GM18867 (cell line): ENCODE results near the gene LIPE.

Experiments used
- ATAC-seq: cut with Tn5 transposase; IDR thresholded peaks from one replicate; pipeline ENCODE4 v1.9.1; 2021; ENCODE audit warnings: mild to moderate bottlenecking, moderate library complexity; ENCODE audit not compliant: unreplicated experiment

LIPE gene

DNA sequence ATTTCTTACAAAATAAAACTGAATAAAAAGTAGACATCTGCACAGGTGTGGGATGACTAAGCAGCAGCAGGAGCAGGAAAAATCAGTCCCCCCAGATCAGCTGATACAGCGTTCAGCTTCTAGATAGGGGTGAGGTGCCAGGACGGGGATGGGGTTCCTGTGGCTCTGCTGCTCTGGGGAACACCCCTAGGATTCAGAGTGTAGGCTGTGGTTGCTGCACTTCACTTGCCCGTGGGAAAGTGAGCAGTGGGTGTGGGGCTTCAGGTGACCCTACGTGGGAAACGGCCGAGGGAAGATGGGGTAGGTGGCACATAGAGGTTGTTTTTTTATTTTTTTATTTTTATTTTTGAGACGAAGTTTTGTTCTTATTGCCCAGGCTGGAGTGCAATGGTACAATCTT lies 18.8 kb upstream of the LIPE start:
- ATAC-seq: no peak

- no peak for ATAC-seq
Measured at GRCh38 chr19:42443944-42444398, 16.8 kb upstream of the LIPE start.

- no peak for ATAC-seq
Measured at GRCh38 chr19:42442833-42443232, 15.6 kb upstream of the LIPE start, which contains the start of gene CXCL17. Gene CXCL17 (minus strand): TSS chr19:42442946. CDS start chr19:42442832, 114 bp downstream.

- no peak for ATAC-seq
Measured at GRCh38 chr19:42441049-42441445, 13.9 kb upstream of the LIPE start.

- ATAC-seq: peak; percentile 58
Measured at GRCh38 chr19:42440357-42441048, 13.3 kb upstream of the LIPE start.

DNA sequence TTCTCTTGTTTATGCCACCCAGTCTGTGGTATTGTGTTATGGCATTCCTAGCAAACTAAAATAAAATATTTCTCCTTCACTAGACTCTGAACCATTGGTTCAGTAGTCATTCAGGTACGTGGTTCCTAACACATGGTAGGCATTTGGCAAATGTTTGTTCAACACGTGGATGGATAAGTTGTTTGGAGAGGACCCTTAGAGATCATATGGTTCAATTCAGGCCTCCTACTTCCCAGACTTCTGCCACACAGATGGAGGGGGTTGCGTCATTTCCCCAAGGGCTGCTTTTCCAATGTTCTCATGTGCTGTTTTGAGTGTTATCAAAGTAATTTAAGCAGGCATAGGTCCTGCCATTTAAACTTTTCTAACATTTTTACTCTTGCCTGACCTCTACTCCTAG lies 8.8 kb upstream of the LIPE start:
- no peak for ATAC-seq

DNA sequence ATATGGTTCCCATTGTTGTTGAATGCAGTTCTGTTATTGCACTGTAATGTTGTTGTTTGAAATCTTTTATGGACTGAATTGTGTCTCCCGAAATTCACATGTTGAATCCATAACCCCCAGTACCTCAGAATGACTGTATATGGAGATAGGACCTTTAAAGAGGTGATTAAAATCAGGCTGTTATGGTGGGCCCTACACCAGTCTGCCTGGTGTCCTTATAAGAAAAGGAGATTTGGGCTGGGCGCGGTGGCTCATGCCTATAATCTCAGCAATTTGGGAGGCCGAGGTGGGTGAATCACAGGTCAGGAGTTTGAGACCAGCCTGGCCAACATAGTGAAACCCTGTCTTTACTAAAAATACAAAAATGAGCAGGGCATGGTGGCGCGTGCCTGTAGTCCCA lies 8.1 kb upstream of the LIPE start:
- ATAC-seq: no peak

GRCh38 chr19:42433503-42434260 lies 6.5 kb upstream of the LIPE start:
- peak; percentile 52 for ATAC-seq

DNA sequence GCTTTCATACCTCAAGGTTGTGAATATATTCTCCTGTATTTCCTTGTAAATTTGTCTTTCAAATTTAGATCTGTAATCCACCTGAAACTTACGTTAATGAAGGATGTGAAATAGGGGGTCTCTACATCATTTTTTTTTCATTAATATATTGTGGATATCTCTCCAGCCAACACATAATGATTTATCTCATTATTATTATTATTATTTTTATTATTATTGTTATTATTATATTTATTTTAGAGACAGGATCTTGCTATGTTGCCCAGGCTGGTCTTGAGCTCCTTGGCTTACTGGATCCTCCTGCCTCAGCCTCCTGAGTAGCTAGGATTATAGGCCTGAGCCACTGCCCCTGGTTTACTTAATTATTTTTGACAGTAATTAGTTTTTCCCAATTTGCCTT lies 4.3 kb upstream of the LIPE start:
- no peak for ATAC-seq

GRCh38 chr19:42428676-42429075 lies 1.5 kb upstream of the LIPE start:
- ATAC-seq: no peak

DNA sequence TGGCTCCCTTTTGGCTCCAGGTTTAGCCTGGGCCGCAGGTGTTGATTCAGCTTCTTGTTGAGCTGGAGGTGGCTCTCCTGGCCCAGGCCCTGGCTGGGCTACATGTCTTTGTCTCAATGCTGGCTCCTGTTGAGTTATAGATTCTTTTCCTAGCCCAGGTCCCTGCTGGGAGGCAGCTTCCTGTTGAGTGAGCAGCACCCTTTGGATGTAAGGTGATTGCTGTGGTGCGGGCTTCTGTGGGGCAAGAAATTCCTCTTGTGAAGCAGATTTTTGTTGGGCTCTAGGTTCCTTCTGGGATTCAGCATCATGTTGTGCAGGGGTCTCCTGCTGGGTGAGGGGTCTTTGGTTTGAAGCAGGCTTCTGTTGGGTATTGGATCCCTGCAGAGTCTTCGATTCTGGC lies 545 bp downstream of the LIPE start:
- no peak for ATAC-seq

GRCh38 chr19:42424712-42425131 lies 2.5 kb downstream of the LIPE start:
- ATAC-seq: no peak

DNA sequence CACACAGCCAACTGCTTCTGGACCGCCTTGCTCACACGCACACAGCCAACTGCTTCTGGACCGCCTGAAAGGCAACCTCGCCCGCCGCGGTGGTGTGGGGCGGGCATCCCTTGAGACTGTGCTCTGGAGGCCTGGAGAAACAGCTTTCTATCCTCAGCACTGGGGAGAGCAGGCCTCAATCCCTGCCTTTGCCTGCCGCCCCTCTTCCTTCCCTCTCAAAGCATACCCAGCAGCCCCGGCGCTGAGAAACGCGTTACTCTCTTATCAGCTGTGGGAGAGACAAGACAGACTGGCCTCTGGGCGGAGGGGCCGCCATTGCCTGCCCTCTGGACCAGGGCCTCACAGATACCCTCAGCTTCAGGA lies 2.9 kb downstream of the LIPE start:
- ATAC-seq: no peak

- ATAC-seq: peak; percentile 89
Measured at GRCh38 chr19:42423462-42424344, 3.5 kb downstream of the LIPE start.

DNA sequence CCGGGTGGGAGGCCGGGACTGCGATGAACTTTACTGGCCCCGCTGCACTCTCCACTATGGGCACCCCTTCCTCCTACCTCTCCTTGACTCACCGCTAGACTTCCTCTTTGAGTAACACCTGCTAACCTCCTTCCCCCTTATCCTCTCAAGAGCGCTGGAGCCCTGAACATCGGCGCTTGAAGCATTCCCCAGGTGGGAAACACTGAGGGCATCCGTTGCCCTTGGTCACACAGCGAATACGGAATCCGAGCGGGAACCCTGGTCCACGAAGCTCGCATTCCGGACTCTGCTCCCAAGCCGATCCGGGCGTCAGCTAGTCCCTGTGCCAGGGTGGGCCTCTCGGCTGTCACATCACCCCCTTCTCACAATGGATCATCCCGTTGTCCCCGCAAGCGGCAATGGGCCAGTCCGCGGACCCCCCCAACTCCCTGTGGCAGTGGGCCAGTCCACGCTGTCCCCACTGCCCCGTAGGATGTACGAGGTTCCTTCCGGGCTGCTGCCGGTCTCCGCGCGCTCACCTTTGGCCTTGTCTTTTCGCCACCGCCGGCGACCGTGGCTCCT lies 4.2 kb downstream of the LIPE start:
- peak; percentile 33 for ATAC-seq

DNA sequence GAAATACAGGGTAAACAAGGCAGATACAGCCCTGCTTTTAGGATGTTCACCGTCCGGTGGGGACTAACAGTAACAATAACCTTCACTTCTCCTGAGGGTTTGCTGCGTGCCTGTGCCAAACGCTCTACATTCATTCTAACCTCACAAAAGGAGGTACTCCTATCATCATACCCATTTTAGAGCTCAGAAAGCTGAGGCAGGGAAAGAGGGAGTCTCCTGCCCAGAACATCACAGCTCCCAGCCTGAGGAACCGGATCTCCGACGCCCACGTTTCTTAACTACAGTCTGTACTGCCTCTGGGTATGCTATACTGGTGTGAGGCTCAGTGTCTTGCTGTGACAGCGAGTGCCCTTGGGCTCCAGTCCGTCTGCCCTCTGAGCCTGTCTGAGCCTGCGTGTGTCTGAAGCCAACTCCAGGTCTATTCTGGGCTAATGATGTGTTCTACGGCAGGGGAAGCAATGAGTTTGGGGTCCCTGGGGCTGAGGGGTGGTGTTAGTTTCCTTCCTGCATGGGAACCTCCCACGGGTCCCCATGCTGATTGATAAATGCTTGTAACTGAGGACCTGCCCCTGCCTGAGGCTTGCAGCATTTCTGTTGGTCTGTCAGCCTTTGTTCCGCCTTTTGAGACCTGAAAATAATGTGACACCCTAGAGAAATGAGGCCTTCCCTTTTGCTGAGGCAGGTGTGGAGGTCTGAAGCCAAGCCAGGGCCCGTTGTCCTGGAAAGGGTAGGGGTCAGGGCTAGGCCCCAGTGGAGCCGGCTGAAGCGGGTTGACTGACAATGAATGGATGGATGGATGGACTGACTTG lies 4.9 kb downstream of the LIPE start:
- ATAC-seq: peak; percentile 3

- ATAC-seq: no peak
Measured at GRCh38 chr19:42421591-42422031, 5.6 kb downstream of the LIPE start.

GRCh38 chr19:42421101-42421500 lies 6.1 kb downstream of the LIPE start:
- ATAC-seq: no peak

DNA sequence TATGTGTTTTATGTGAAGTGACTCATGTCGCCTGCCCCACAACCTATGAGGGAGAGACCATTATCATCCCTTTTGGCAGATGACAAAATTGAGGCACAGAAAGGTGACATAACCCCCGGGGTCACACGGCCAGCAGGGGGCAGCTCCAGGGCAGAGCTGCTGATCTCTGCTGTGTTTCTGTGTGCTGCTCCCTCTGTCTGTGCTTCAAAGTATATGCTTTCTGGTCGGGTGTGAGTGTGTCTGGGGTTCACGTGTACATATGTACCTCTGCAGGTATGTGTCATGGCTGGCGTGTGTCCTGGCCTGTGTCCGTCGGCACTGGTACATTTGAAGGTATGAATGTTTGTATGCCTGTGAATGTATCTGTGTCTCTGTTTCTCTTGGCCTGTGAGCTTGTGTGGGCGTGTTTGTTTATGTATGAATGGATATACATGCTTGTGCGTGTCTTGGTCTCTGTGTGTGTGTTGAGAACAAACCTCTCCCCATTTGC lies 7.1 kb downstream of the LIPE start:
- ATAC-seq: no peak

GRCh38 chr19:42419309-42419708 lies 7.9 kb downstream of the LIPE start:
- ATAC-seq: no peak
